ENCODE measurements around the gene OR2J1. TPM values are rescaled to one million over a fixed set of nuclear protein-coding genes. Genes with fewer than 3 reads are reported as not detected.

Gene OR2J1
- total RNA-seq: not detected
- long read RNA-seq: 0 reads

GRCh38 chr6:29099190-29099589, at the start of gene OR2J1:
Gene OR2J1, plus strand, starts transcription at chr6:29099490. Its CDS starts 1,453 bp downstream, at chr6:29100943.
- ATAC-seq: no peak

GRCh38 chr6:29051680-29052079, 47.6 kb upstream of the OR2J1 start:
- Histone ChIP-seq H3K27me3 (ENCODE audit: low read depth) (no peaks in the 10 kb centered on the region), H3K9me3 (peaks cover 7% of the 10 kb centered on the region), H3K4me1 (no peaks in the 10 kb centered on the region), H3K27ac (no peak overlapping the region), H3K36me3 (no peaks in the 10 kb centered on the region), H3K4me3 (no peak overlapping the region)
- TF ChIP-seq CTCF (IDR thresholded peaks at IDR 0.05): no peak
- intact Hi-C loops (cut with DNase I): no loop called here
- ATAC-seq (no peak), DNase-seq (no peak)

More at GRCh38 chr6:29099190-29099589, at the start of gene OR2J1:
- no peaks in the 10 kb centered on the region for H3K36me3 ChIP-seq
- intact Hi-C loops (cut with DNase I): no loop called here
- H3K27me3 ChIP-seq (ENCODE audit: low read depth): no peaks in the 10 kb centered on the region
- no peak for DNase-seq
- H3K27ac ChIP-seq: no peak within 1 kb of the TSS
- no peak for TF ChIP-seq CTCF (IDR thresholded peaks at IDR 0.05)
- H3K4me1 ChIP-seq: no peaks in the 10 kb centered on the region
- H3K4me3 ChIP-seq: no peak within 1 kb of the TSS
- no peaks in the 10 kb centered on the region for H3K9me3 ChIP-seq

GRCh38 chr6:29071831-29072723, 27.2 kb upstream of the OR2J1 start:
- H3K9me3 ChIP-seq: no peaks in the 10 kb centered on the region
- peak in 1 of 2 donors; percentile 45 for ATAC-seq
- peak; percentile 45 for TF ChIP-seq CTCF (IDR thresholded peaks at IDR 0.05)

GRCh38 chr6:29079203-29079602, 20.1 kb upstream of the OR2J1 start:
- intact Hi-C loops (cut with DNase I): no loop called here
- DNase-seq: no peak

More at GRCh38 chr6:29071831-29072723, 27.2 kb upstream of the OR2J1 start:
- intact Hi-C loops (cut with DNase I): no loop called here
- no peak for DNase-seq
- no peaks in the 10 kb centered on the region for H3K36me3 ChIP-seq
- H3K4me3 ChIP-seq: no peak overlapping the region
- no peaks in the 10 kb centered on the region for H3K4me1 ChIP-seq
- no peak overlapping the region for H3K27ac ChIP-seq
- no peaks in the 10 kb centered on the region for H3K27me3 ChIP-seq (ENCODE audit: low read depth)

GRCh38 chr6:29081312-29081711, 18.0 kb upstream of the OR2J1 start:
- no peak for ATAC-seq
- Histone ChIP-seq H3K9me3 (no peaks in the 10 kb centered on the region), H3K4me1 (no peaks in the 10 kb centered on the region), H3K27me3 (ENCODE audit: low read depth) (no peaks in the 10 kb centered on the region), H3K27ac (no peak overlapping the region), H3K4me3 (no peak overlapping the region), H3K36me3 (no peaks in the 10 kb centered on the region)
- TF ChIP-seq CTCF (IDR thresholded peaks at IDR 0.05): no peak
- no peak for DNase-seq
- intact Hi-C loops (cut with DNase I): no loop called here

More at GRCh38 chr6:29079203-29079602, 20.1 kb upstream of the OR2J1 start:
- no peak for TF ChIP-seq CTCF (IDR thresholded peaks at IDR 0.05)
- Histone ChIP-seq H3K9me3 (no peaks in the 10 kb centered on the region), H3K27ac (no peak overlapping the region), H3K4me3 (no peak overlapping the region), H3K4me1 (no peaks in the 10 kb centered on the region), H3K27me3 (ENCODE audit: low read depth) (no peaks in the 10 kb centered on the region), H3K36me3 (no peaks in the 10 kb centered on the region)
- no peak for ATAC-seq

Data from lower lobe of right lung (tissue), 2 donors.